Natural killer cell (primary cell): Measurements from ENCODE around the gene CDK5RAP3. TPM values are rescaled to one million over a fixed set of nuclear protein-coding genes. Genes with fewer than 3 reads are reported as not detected.
"Not testable (repeated sequence)": the region's sequence is repeated elsewhere in the genome, so short reads cannot be mapped to it uniquely, and the experiment has no call there.

ENCODE experiments used
- ATAC-seq, 3 donors: fragments of 150-1000 bp in 2 of 3; fragments of 200-7000 bp in 1 of 3; cut with Tn5 transposase; 1 replicate in 1 of 3; 2 replicates in 2 of 3; pipeline ENCODE4 v1.10.0; 2021; ENCODE audit warnings: mild to moderate bottlenecking in 2 of 3, moderate library complexity in 2 of 3
- DNase-seq, 2 donors: peaks; one replicate each; pipeline versions ENCODE4 v3.0.0 to v3.0.0-alpha.2; 2013 to 2021; ENCODE audit warnings: mixed read lengths in 1 of 2
- H3K27ac ChIP-seq: one replicate; pipeline ENCODE4 v1.5.1; 2013; ENCODE audit warnings: mild to moderate bottlenecking, low read length
- H3K27me3 ChIP-seq: one replicate; pipeline ENCODE4 v1.6.1; 2013; ENCODE audit warnings: low read length; ENCODE audit not compliant: control insufficient read depth, insufficient read depth
- H3K36me3 ChIP-seq: one replicate; pipeline ENCODE4 v1.6.1; 2013; ENCODE audit warnings: low read length; ENCODE audit not compliant: control insufficient read depth, insufficient read depth
- H3K4me1 ChIP-seq: one replicate; pipeline ENCODE4 v1.6.1; 2013; ENCODE audit warnings: low read length; ENCODE audit not compliant: control insufficient read depth, insufficient read depth
- H3K4me3 ChIP-seq: one replicate; pipeline ENCODE4 v1.5.1; 2013; ENCODE audit warnings: low read length
- H3K9me3 ChIP-seq: one replicate; pipeline ENCODE4 v1.6.1; 2013; ENCODE audit warnings: low read length; ENCODE audit not compliant: control insufficient read depth, insufficient read depth
- H3K27ac Mint-ChIP-seq, 2 donors: one replicate each; pipeline ENCODE4 v1.8.0; 2022; ENCODE audit warnings: mild to moderate bottlenecking in 2 of 2, mixed read lengths in 2 of 2, moderate library complexity in 1 of 2
- H3K27me3 Mint-ChIP-seq, 2 donors: one replicate each; pipeline ENCODE4 v1.8.0; 2022; ENCODE audit warnings: low read depth in 2 of 2, mixed read lengths in 2 of 2
- H3K36me3 Mint-ChIP-seq: one replicate; pipeline ENCODE4 v1.8.0; 2022; ENCODE audit warnings: mixed read lengths
- H3K4me1 Mint-ChIP-seq, 2 donors: one replicate each; pipeline ENCODE4 v1.8.0; 2022; ENCODE audit warnings: mixed read lengths in 2 of 2
- H3K4me3 Mint-ChIP-seq: one replicate; pipeline ENCODE4 v1.8.0; 2022; ENCODE audit warnings: mild to moderate bottlenecking, moderate library complexity, mixed read lengths
- H3K9me3 Mint-ChIP-seq, 2 donors: one replicate each; pipeline ENCODE4 v1.8.0; 2022; ENCODE audit warnings: mixed read lengths in 2 of 2
- CTCF ChIP-seq: fragments of 200-600 bp; IDR thresholded peaks from one replicate; pipeline ENCODE4 v1.8.0; 2022; ENCODE audit warnings: antibody characterized with exemption
- WGBS: methylation state at CpG from one replicate; pipeline ENCODE4 v1.1.7; 2013; ENCODE audit warnings: missing lambda C conversion rate; ENCODE audit not compliant: insufficient coverage; 5-methylcytosine and 5-hydroxymethylcytosine counted together
- intact Hi-C: fragments of 100-400 bp; cut with micrococcal nuclease; formaldehyde crosslinking; loops from one replicate; pipeline ENCODE4 v1.14.2; 2022
- total RNA-seq, 4 donors: library from RNA; stranded (reverse); fragments of 120-200 nt in 1 of 4; gene quantifications; one replicate each; pipeline versions ENCODE4 v1.2.3 to v1.2.4, GENCODE V29; 2013 to 2022

The CDK5RAP3 gene
- total RNA-seq, 3 donors from 2014 or later (not counting 1 experiment from before 2014, with no cell fraction given): 289 to 300 (median 292) TPM

GRCh38 chr17:47987240-47987835 lies 16.4 kb downstream of the CDK5RAP3 start:
- no peak for DNase-seq
- Histone ChIP-seq H3K9me3 (no peaks in the 10 kb centered on the region), H3K36me3 (peaks cover 18% of the 10 kb centered on the region), H3K27ac (no peak overlapping the region), H3K27me3 (no peaks in the 10 kb centered on the region), H3K4me1 (peaks cover 33% of the 10 kb centered on the region), H3K4me3 (no peak overlapping the region)
- no peak for TF ChIP-seq CTCF
- H3K9me3 Mint-ChIP-seq: no peaks in the 10 kb centered on the region
- intact Hi-C loops: no loop called here
- 76% methylated on average over 17 of the region's 17 CpGs for WGBS
- H3K27me3 Mint-ChIP-seq: no peaks in the 10 kb centered on the region
- peaks cover 22 to 23% of the 10 kb centered on the region in 2 donors for H3K4me1 Mint-ChIP-seq
- H3K36me3 Mint-ChIP-seq: no peaks in the 10 kb centered on the region
- no peak overlapping the region for H3K4me3 Mint-ChIP-seq
- H3K27ac Mint-ChIP-seq: no peak overlapping the region
- ATAC-seq: no peak

- H3K9me3 ChIP-seq, H3K27ac ChIP-seq, H3K27me3 Mint-ChIP-seq, H3K36me3 Mint-ChIP-seq, H3K9me3 Mint-ChIP-seq, H3K36me3 ChIP-seq, H3K27me3 ChIP-seq, H3K4me3 Mint-ChIP-seq, DNase-seq, intact Hi-C loops, H3K4me3 ChIP-seq, ATAC-seq: not testable (repeated sequence)
- H3K4me1 ChIP-seq: peaks cover 22% of the 10 kb centered on the region
- Mint-ChIP-seq H3K4me1 (peaks cover 16% of the 10 kb centered on the region in 2 donors), H3K27ac (peak overlapping the region in 1 of 2 donors; percentile 45)
- 80% methylated on average over 1 of the region's 1 CpG for WGBS
Observed at GRCh38 chr17:47988445-47988844, 17.5 kb downstream of the CDK5RAP3 start.

- H3K9me3 ChIP-seq: no peaks in the 10 kb centered on the region
- no peaks in the 10 kb centered on the region for H3K9me3 Mint-ChIP-seq
- 91% methylated on average over 7 of the region's 10 CpGs for whole genome bisulfite sequencing
- H3K36me3 ChIP-seq: peaks cover under 1% of the 10 kb centered on the region
- no peak overlapping the region for H3K4me3 Mint-ChIP-seq
- no peaks in the 10 kb centered on the region for H3K27me3 ChIP-seq
- DNase-seq (no peak), ATAC-seq (no peak)
- no peak overlapping the region for H3K27ac ChIP-seq
- no peak for TF ChIP-seq CTCF
- H3K27ac Mint-ChIP-seq: no peak overlapping the region
- intact Hi-C loops: no loop called here
- H3K4me3 ChIP-seq: no peak overlapping the region
- H3K4me1 ChIP-seq: peaks cover 22% of the 10 kb centered on the region
- H3K4me1 Mint-ChIP-seq: peaks cover 16% of the 10 kb centered on the region in 2 donors
- no peaks in the 10 kb centered on the region for H3K27me3 Mint-ChIP-seq
- no peaks in the 10 kb centered on the region for H3K36me3 Mint-ChIP-seq
Observed at GRCh38 chr17:47989159-47989558, 18.2 kb downstream of the CDK5RAP3 start.

GRCh38 chr17:47989700-47990099 lies 18.8 kb downstream of the CDK5RAP3 start:
- WGBS: no CpG with 5 or more reads among the region's 1 CpG
- no peak overlapping the region for H3K27ac Mint-ChIP-seq
- Histone ChIP-seq H3K36me3 (no peaks in the 10 kb centered on the region), H3K4me3 (no peak overlapping the region), H3K9me3 (no peaks in the 10 kb centered on the region), H3K27ac (no peak overlapping the region), H3K4me1 (peaks cover 22% of the 10 kb centered on the region), H3K27me3 (no peaks in the 10 kb centered on the region)
- H3K36me3 Mint-ChIP-seq: no peaks in the 10 kb centered on the region
- ATAC-seq (no peak), DNase-seq (no peak)
- H3K27me3 Mint-ChIP-seq: no peaks in the 10 kb centered on the region
- TF ChIP-seq CTCF: no peak
- intact Hi-C loops: no loop called here
- peaks cover 16% of the 10 kb centered on the region in 2 donors for H3K4me1 Mint-ChIP-seq
- peak overlapping the region; percentile 4 for H3K4me3 Mint-ChIP-seq
- H3K9me3 Mint-ChIP-seq: no peaks in the 10 kb centered on the region
